Fibroblast of the conjunctiva (primary cell): ENCODE data around the gene ZNF692.
"Not testable (repeated sequence)": the region's sequence is repeated elsewhere in the genome, so short reads cannot be mapped to it uniquely, and the experiment has no call there.

Source experiments
- DNase-seq: peaks from one replicate; pipeline ENCODE4 v3.0.0-alpha.2; 2010; ENCODE audit warnings: low read depth

Gene ZNF692

GRCh38 chr1:248807067-248807737, 51.7 kb downstream of the ZNF692 start:
- DNase-seq = no peak

DNA sequence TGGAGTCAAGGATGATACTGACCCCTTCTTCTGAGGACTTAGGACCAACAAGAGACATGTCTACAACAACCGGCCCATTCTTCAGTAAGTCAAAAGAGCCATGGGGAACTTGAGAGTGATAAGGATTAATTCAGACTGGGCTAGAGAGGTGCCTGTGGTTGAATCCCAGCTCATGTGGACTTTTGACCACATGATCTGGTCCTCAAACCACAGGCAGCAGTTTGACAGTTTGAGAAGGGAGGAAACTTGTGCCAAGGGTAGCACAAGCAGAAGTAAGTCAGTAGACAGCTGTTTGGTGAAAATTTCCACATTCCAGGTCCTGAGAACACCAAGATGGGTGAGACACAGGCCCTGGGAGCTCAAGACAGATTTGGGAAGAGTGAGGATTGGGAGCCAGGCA, 53.0 kb downstream of the ZNF692 start:
- DNase-seq = no peak

- DNase-seq = no peak
Measured at GRCh38 chr1:248804771-248805681, 53.9 kb downstream of the ZNF692 start.

DNA sequence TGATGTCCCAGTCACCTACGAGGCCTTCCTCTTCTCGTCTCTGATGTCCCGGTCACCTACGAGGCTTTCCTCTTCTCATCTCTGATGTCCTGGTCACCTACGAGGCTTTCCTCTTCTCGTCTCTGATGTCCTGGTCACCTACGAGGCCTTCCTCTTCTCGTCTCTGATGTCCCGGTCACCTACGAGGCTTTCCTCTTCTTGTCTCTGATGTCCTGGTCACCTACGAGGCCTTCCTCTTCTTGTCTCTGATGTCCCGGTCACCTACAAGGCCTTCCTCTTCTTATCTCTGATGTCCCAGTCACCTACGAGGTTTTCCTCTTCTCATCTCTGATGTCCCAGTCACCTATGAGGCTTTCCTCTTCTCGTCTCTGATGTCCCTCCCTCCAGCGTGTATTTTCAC, 55.4 kb downstream of the ZNF692 start:
- not testable (repeated sequence) for DNase-seq

GRCh38 chr1:248802454-248802853, 56.4 kb downstream of the ZNF692 start:
- no peak for DNase-seq

DNA sequence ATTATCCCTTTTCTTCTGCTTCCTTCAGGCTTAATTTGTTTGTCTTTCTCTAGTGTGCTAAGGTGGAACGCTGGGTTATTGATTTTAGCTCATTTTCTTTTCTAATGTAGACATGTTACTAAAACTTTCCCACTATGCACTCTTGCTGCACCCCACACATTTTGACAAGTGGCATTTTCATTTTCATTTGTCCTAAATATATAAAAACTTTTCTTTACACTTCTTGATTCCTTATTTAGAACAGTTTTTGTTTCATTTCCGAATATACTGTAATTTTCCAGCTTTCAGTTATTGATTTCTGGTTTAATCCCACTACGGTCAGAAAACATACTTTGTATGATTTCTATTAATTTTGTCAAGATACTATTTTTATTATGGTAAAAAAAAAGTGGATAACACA, 58.4 kb downstream of the ZNF692 start:
- DNase-seq = no peak
